SK-N-SH (cell line): Measurements from ENCODE around the gene TUT7. TPM values are rescaled to one million over a fixed set of nuclear protein-coding genes. Genes with fewer than 3 reads are reported as not detected.

Source experiments
- CTCF ChIA-PET: fragments of 300-600, 350-600 bp; formaldehyde crosslinking; extraction: SDS; loops from one replicate; lab custom pipeline; 2021; lab: Yijun Ruan, JAX
- POLR2A ChIA-PET: fragments of 350-600 bp; sonication (Branson Sonifier 250); formaldehyde crosslinking; extraction: SDS; loops from one replicate; lab custom pipeline; 2020; ENCODE audit warnings: antibody characterized with exemption, inconsistent platforms; lab: Yijun Ruan, JAX
- DNase-seq: peaks from one replicate; pipeline ENCODE4 v3.0.0; 2012
- H2AFZ ChIP-seq: fragments of 200-600 bp; sonication (generic); 2 replicates; pipeline ENCODE4 v1.8.1; 2016; ENCODE audit warnings: antibody characterized with exemption, mild to moderate bottlenecking, low read depth
- H3F3A ChIP-seq: fragments of 200-600 bp; sonication (generic); replicated peaks from 2 replicates; pipeline ENCODE3; 2016; ENCODE audit warnings: antibody characterized with exemption, mild to moderate bottlenecking; ENCODE audit not compliant: insufficient read depth
- H3K27ac ChIP-seq, 2 experiments: fragments of 200-500 bp in 1 of 2; fragments of 200-600 bp in 1 of 2; sonication (Bioruptor generic) in 1 of 2; sonication (generic), shearing (Covaris generic) in 1 of 2; 2 replicates each; pipeline versions ENCODE4 v1.5.1 to v1.6.1; 2014 to 2016; ENCODE audit warnings: low read depth in 2 of 2, inconsistent platforms in 1 of 2, low read length in 1 of 2, mild to moderate bottlenecking in 1 of 2, mixed read lengths in 1 of 2
- H3K27me3 ChIP-seq: fragments of 200-600 bp; sonication (generic), shearing (Covaris generic); 2 replicates; pipeline ENCODE4 v1.6.1; 2016; ENCODE audit warnings: mixed run types; ENCODE audit not compliant: insufficient read depth
- H3K36me3 ChIP-seq, 2 experiments: fragments of 200-500 bp in 1 of 2; fragments of 200-600 bp in 1 of 2; sonication (Bioruptor generic) in 1 of 2; sonication (generic) in 1 of 2; replicated peaks in 1 of 2; 2 replicates each; pipeline versions ENCODE3 to v1.5.1; 2014 to 2016; ENCODE audit warnings: low read length in 1 of 2, mild to moderate bottlenecking in 1 of 2; ENCODE audit not compliant: insufficient read depth in 2 of 2, control insufficient read depth in 1 of 2
- H3K4me1 ChIP-seq, 2 experiments: fragments of 200-500 bp in 1 of 2; fragments of 200-600 bp in 1 of 2; sonication (Bioruptor generic) in 1 of 2; sonication (generic), shearing (Covaris generic) in 1 of 2; 2 replicates each; pipeline versions ENCODE4 v1.5.1 to v1.6.1; 2014 to 2016; ENCODE audit warnings: low read depth in 1 of 2, low read length in 1 of 2, mixed run types in 1 of 2; ENCODE audit not compliant: insufficient read depth in 2 of 2, control insufficient read depth in 1 of 2
- H3K4me2 ChIP-seq: fragments of 200-600 bp; sonication (generic), shearing (Covaris generic); 2 replicates; pipeline ENCODE4 v1.6.1; 2017; ENCODE audit warnings: mixed run types
- H3K4me3 ChIP-seq, 2 experiments: fragments of 200-500 bp in 1 of 2; fragments of 200-600 bp in 1 of 2; sonication (Bioruptor generic) in 1 of 2; sonication (generic), shearing (Covaris generic) in 1 of 2; 2 replicates each; pipeline versions ENCODE4 v1.5.1 to v1.8.1; 2014 to 2016; ENCODE audit warnings: low read depth in 2 of 2, inconsistent platforms in 1 of 2, low read length in 1 of 2, mild to moderate bottlenecking in 1 of 2, mixed read lengths in 1 of 2, moderate library complexity in 1 of 2
- H3K79me2 ChIP-seq: fragments of 200-600 bp; sonication (generic); 2 replicates; pipeline ENCODE4 v1.8.1; 2017; ENCODE audit warnings: mild to moderate bottlenecking; ENCODE audit not compliant: insufficient read depth
- H3K9ac ChIP-seq: fragments of 200-600 bp; sonication (generic); 2 replicates; pipeline ENCODE4 v1.6.1; 2017; ENCODE audit warnings: mixed run types
- H3K9me2 ChIP-seq: fragments of 200-600 bp; sonication (generic); 2 replicates; pipeline ENCODE4 v1.6.1; 2017; ENCODE audit warnings: mixed run types
- H3K9me3 ChIP-seq: fragments of 200-600 bp; sonication (generic); 2 replicates; pipeline ENCODE4 v1.6.1; 2017; ENCODE audit warnings: mixed run types, mild to moderate bottlenecking, moderate library complexity
- H4K20me1 ChIP-seq: fragments of 200-600 bp; sonication (generic); 2 replicates; pipeline ENCODE4 v1.6.1; 2017; ENCODE audit warnings: mild to moderate bottlenecking, mixed run types; ENCODE audit not compliant: insufficient read depth
- CHD2 ChIP-seq: fragments of 150-350 bp; IDR thresholded peaks from 2 replicates; pipeline ENCODE4 v1.6.1; 2018; ENCODE audit warnings: low read length; ENCODE audit not compliant: partially characterized antibody
- CTCF ChIP-seq: fragments of 200-600 bp; sonication (generic); IDR thresholded peaks from 2 replicates; pipeline ENCODE4 v1.6.1; 2017; ENCODE audit warnings: antibody characterized with exemption, mild to moderate bottlenecking, moderate library complexity
- EZH2phosphoT487 ChIP-seq: fragments of 200-600 bp; sonication (generic); IDR thresholded peaks from 2 replicates; pipeline ENCODE4 v1.6.1; 2017; ENCODE audit warnings: low read depth, mixed run types, mild to moderate bottlenecking, antibody characterized with exemption, moderate library complexity, borderline replicate concordance
- FOSL2 ChIP-seq: IDR thresholded peaks from 2 replicates; pipeline ENCODE4 v1.4.0; 2012; ENCODE audit warnings: low read depth, mild to moderate bottlenecking, moderate library complexity, borderline replicate concordance
- JUND ChIP-seq: IDR thresholded peaks from 2 replicates; pipeline ENCODE4 v1.4.0; 2012
- SIN3A ChIP-seq: IDR thresholded peaks from 2 replicates; pipeline ENCODE4 v1.6.1; 2012; ENCODE audit warnings: low read depth, mild to moderate bottlenecking, low read length, moderate library complexity, borderline replicate concordance
- TEAD4 ChIP-seq: IDR thresholded peaks from 2 replicates; pipeline ENCODE4 v1.4.0; 2012; ENCODE audit warnings: mild to moderate bottlenecking, borderline replicate concordance; ENCODE audit not compliant: insufficient read depth
- WGBS: methylation state at CpG from one replicate; pipeline ENCODE4 v1.1.6; 2017; ENCODE audit warnings: low lambda C conversion rate; 5-methylcytosine and 5-hydroxymethylcytosine counted together
- polyA plus RNA-seq, 3 experiments: library from polyadenylated mRNA; depleted of rRNA; stranded (reverse); fragments of >200 nt; gene quantifications; 2 replicates each; pipeline ENCODE4 v1.2.3, GENCODE V29; 2012
- TF ChIP-seq, protein P1 (sequence below): IDR thresholded peaks from 2 replicates; pipeline ENCODE4 v1.4.0; 2012; ENCODE audit warnings: low read depth
- TF ChIP-seq, protein P2 (sequence below): IDR thresholded peaks from 2 replicates; pipeline ENCODE4 v1.4.0; 2012; ENCODE audit warnings: low read depth, borderline replicate concordance
- TF ChIP-seq, protein P3 (sequence below): fragments of 150-350 bp; IDR thresholded peaks from 2 replicates; pipeline ENCODE4 v1.6.1; 2016; ENCODE audit warnings: mild to moderate bottlenecking, low read depth, low read length

TUT7 gene
- polyA plus RNA-seq, 1 of the 3 experiments (the other 2 are of a cell fraction): 6.7 TPM

DNA sequence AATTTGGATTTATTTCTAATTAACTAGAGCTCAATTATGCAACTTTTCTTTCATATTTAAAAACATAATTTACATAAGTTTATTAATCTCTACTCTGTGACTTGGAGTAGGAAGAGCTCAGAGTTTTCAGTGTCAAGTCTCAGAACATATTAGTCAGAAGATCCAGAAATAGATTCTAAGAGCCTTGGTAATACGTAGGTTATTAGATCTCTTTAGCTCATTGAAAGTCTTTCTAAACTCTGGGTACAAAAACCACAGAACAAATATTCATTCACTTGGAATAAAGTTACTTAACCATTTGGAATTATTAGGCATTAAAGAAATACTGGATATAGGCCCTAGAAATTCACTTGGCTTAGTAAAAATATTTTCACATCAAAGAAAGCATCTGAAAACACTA lies 45.5 kb downstream of the TUT7 start:
- H3K79me2 ChIP-seq: no peaks in the 10 kb centered on the region
- H3K4me3 ChIP-seq: no peak overlapping the region
- no peaks in the 10 kb centered on the region for H3K27me3 ChIP-seq
- DNase-seq: no peak
- no peak overlapping the region for H3K27ac ChIP-seq
- H4K20me1 ChIP-seq: no peaks in the 10 kb centered on the region
- H2AFZ ChIP-seq: no peak overlapping the region
- no peaks in the 10 kb centered on the region; a peak in 1 of 4 replicates for H3K4me1 ChIP-seq
- 71% methylated on average over 1 of the region's 1 CpG for WGBS
- H3K9me2 ChIP-seq: no peaks in the 10 kb centered on the region
- ChIA-PET CTCF (no interaction called here), POLR2A (no interaction called here)
- H3K36me3 ChIP-seq: peaks cover 65 to 74% of the 10 kb centered on the region in 2 experiments
- TF ChIP-seq, protein P1, sequence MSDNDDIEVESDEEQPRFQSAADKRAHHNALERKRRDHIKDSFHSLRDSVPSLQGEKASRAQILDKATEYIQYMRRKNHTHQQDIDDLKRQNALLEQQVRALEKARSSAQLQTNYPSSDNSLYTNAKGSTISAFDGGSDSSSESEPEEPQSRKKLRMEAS: no peak
- TF ChIP-seq FOSL2 (no peak), TEAD4 (no peak), EZH2phosphoT487 (no peak), CHD2 (no peak), JUND (no peak), SIN3A (no peak)
- TF ChIP-seq, protein P2, sequence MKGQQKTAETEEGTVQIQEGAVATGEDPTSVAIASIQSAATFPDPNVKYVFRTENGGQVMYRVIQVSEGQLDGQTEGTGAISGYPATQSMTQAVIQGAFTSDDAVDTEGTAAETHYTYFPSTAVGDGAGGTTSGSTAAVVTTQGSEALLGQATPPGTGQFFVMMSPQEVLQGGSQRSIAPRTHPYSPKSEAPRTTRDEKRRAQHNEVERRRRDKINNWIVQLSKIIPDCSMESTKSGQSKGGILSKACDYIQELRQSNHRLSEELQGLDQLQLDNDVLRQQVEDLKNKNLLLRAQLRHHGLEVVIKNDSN: no peak
- H3K9me3 ChIP-seq: no peaks in the 10 kb centered on the region
- H3K9ac ChIP-seq: no peak overlapping the region
- H3K4me2 ChIP-seq: no peak overlapping the region
- no peaks in the 10 kb centered on the region for H3F3A ChIP-seq

- no peak overlapping the region for H3K9ac ChIP-seq
- no peaks in the 10 kb centered on the region for H3K79me2 ChIP-seq
- H3K27me3 ChIP-seq: no peaks in the 10 kb centered on the region
- H3K9me3 ChIP-seq: no peaks in the 10 kb centered on the region
- ChIA-PET POLR2A (no interaction called here), CTCF (no interaction called here)
- no peaks in the 10 kb centered on the region for H3F3A ChIP-seq
- H3K36me3 ChIP-seq: peaks cover 85% of the 10 kb centered on the region in 2 experiments
- H3K4me2 ChIP-seq: no peak overlapping the region
- H3K27ac ChIP-seq: peak overlapping the region in 1 of 2 experiments; percentile 16; a peak in 1 of 4 replicates
- H3K4me3 ChIP-seq: no peak overlapping the region
- no peak for DNase-seq
- no peak overlapping the region for H2AFZ ChIP-seq
- no peaks in the 10 kb centered on the region for H4K20me1 ChIP-seq
- 63% methylated on average over 3 of the region's 3 CpGs for WGBS
- no peaks in the 10 kb centered on the region for H3K9me2 ChIP-seq
- H3K4me1 ChIP-seq: no peaks in the 10 kb centered on the region; a peak in 1 of 4 replicates
- TF ChIP-seq, protein P3, sequence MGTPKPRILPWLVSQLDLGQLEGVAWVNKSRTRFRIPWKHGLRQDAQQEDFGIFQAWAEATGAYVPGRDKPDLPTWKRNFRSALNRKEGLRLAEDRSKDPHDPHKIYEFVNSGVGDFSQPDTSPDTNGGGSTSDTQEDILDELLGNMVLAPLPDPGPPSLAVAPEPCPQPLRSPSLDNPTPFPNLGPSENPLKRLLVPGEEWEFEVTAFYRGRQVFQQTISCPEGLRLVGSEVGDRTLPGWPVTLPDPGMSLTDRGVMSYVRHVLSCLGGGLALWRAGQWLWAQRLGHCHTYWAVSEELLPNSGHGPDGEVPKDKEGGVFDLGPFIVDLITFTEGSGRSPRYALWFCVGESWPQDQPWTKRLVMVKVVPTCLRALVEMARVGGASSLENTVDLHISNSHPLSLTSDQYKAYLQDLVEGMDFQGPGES: no peak
- TF ChIP-seq CHD2: no peak
- TF ChIP-seq JUND: no peak
- no peak for TF ChIP-seq CTCF
- TF ChIP-seq EZH2phosphoT487: no peak
These were observed 49.9 kb downstream of the TUT7 start for GRCh38 chr9:86304236-86304730.
